NT2/D1 (cell line): ENCODE data around the gene NANP.
"Not testable (repeated sequence)": the region's sequence is repeated elsewhere in the genome, so short reads cannot be mapped to it uniquely, and the experiment has no call there.

Source experiments
- DNase-seq: peaks from one replicate; pipeline ENCODE4 v3.0.0-alpha.2; 2011; ENCODE audit warnings: low read depth, low spot score
- H3K27me3 ChIP-seq: 2 replicates; pipeline ENCODE4 v1.6.0; 2011; ENCODE audit warnings: mild to moderate bottlenecking; ENCODE audit not compliant: insufficient read length, insufficient read depth
- H3K36me3 ChIP-seq: 2 replicates; pipeline ENCODE4 v1.6.1; 2011; ENCODE audit warnings: mild to moderate bottlenecking, low read length, mixed read lengths; ENCODE audit not compliant: insufficient read depth, insufficient read length
- H3K4me1 ChIP-seq: 2 replicates; pipeline ENCODE4 v1.5.1; 2011; ENCODE audit not compliant: insufficient read depth, insufficient read length
- H3K4me3 ChIP-seq: 2 replicates; pipeline ENCODE4 v1.5.1; 2011; ENCODE audit warnings: low read depth; ENCODE audit not compliant: insufficient read length
- H3K9ac ChIP-seq: 2 replicates; pipeline ENCODE4 v1.6.0; 2011; ENCODE audit warnings: low read depth; ENCODE audit not compliant: insufficient read length
- H3K9me3 ChIP-seq: 2 replicates; pipeline ENCODE4 v1.5.1; 2011; ENCODE audit warnings: mild to moderate bottlenecking, low read length; ENCODE audit not compliant: insufficient read depth
- SUZ12 ChIP-seq: IDR thresholded peaks from 2 replicates; pipeline ENCODE4 v1.6.1; 2011; ENCODE audit not compliant: insufficient read length, insufficient read depth; ENCODE audit errors: extremely low read depth
- YY1 ChIP-seq: IDR thresholded peaks from 2 replicates; pipeline ENCODE4 v1.6.1; 2011; ENCODE audit not compliant: insufficient read length, insufficient read depth
- ZNF274 ChIP-seq: IDR thresholded peaks from 2 replicates; pipeline ENCODE4 v1.6.1; 2011; ENCODE audit warnings: mild to moderate bottlenecking, low read depth, low read length

NANP gene

GRCh38 chr20:25604611-25605010 is 19.2 kb downstream of the NANP start:
- Histone ChIP-seq H3K36me3 (no peaks in the 10 kb centered on the region), H3K9me3 (no peaks in the 10 kb centered on the region), H3K27me3 (no peaks in the 10 kb centered on the region), H3K4me1 (no peaks in the 10 kb centered on the region), H3K9ac (no peak overlapping the region), H3K4me3 (no peak overlapping the region)
- TF ChIP-seq SUZ12 (no peak), ZNF274 (no peak), YY1 (no peak)
- no peak for DNase-seq

- H3K27me3 ChIP-seq, H3K9me3 ChIP-seq, H3K4me3 ChIP-seq, H3K4me1 ChIP-seq, H3K9ac ChIP-seq, DNase-seq, H3K36me3 ChIP-seq: not testable (repeated sequence)
Observed at GRCh38 chr20:25602914-25603309, 20.9 kb downstream of the NANP start.

- H3K36me3 ChIP-seq, H3K4me3 ChIP-seq, H3K4me1 ChIP-seq, H3K9ac ChIP-seq, H3K27me3 ChIP-seq, H3K9me3 ChIP-seq, DNase-seq: not testable (repeated sequence)
Observed at GRCh38 chr20:25602191-25602913, 21.5 kb downstream of the NANP start.

- DNase-seq: no peak
- Histone ChIP-seq H3K9ac (no peak overlapping the region), H3K4me3 (no peak overlapping the region), H3K9me3 (no peaks in the 10 kb centered on the region), H3K27me3 (no peaks in the 10 kb centered on the region), H3K36me3 (no peaks in the 10 kb centered on the region), H3K4me1 (no peaks in the 10 kb centered on the region)
- TF ChIP-seq YY1 (no peak), ZNF274 (no peak), SUZ12 (no peak)
Observed at GRCh38 chr20:25601659-25602058, 22.2 kb downstream of the NANP start.

GRCh38 chr20:25600632-25601031 is 23.2 kb downstream of the NANP start:
- Histone ChIP-seq H3K36me3 (no peaks in the 10 kb centered on the region), H3K4me3 (no peak overlapping the region), H3K9ac (no peak overlapping the region), H3K27me3 (no peaks in the 10 kb centered on the region), H3K9me3 (no peaks in the 10 kb centered on the region), H3K4me1 (no peaks in the 10 kb centered on the region)
- TF ChIP-seq ZNF274 (no peak), SUZ12 (no peak), YY1 (no peak)
- DNase-seq: no peak

- Histone ChIP-seq H3K36me3 (no peaks in the 10 kb centered on the region), H3K27me3 (no peaks in the 10 kb centered on the region), H3K4me3 (no peak overlapping the region), H3K4me1 (peaks cover 1% of the 10 kb centered on the region), H3K9me3 (no peaks in the 10 kb centered on the region), H3K9ac (no peak overlapping the region)
- DNase-seq: no peak
- TF ChIP-seq YY1 (no peak), ZNF274 (no peak), SUZ12 (no peak)
Observed at GRCh38 chr20:25592135-25592852, 31.5 kb downstream of the NANP start.

- not testable (repeated sequence) for H3K9ac ChIP-seq, DNase-seq, H3K9me3 ChIP-seq, H3K4me3 ChIP-seq, H3K4me1 ChIP-seq, H3K36me3 ChIP-seq, H3K27me3 ChIP-seq
Observed at GRCh38 chr20:25590778-25591177, 33.0 kb downstream of the NANP start.

GRCh38 chr20:25588491-25588890 is 35.3 kb downstream of the NANP start:
- TF ChIP-seq ZNF274 (no peak), YY1 (no peak), SUZ12 (no peak)
- DNase-seq: no peak
- no peak overlapping the region for H3K9ac ChIP-seq
- no peaks in the 10 kb centered on the region for H3K9me3 ChIP-seq
- H3K27me3 ChIP-seq: no peaks in the 10 kb centered on the region
- H3K36me3 ChIP-seq: no peaks in the 10 kb centered on the region
- H3K4me3 ChIP-seq: no peak overlapping the region
- H3K4me1 ChIP-seq: peaks cover 3% of the 10 kb centered on the region
